GM18951 (cell line): ENCODE data around the gene AFF3.

ENCODE experiments used
- POLR2A ChIP-seq: IDR thresholded peaks from 4 replicates; pipeline ENCODE4 v1.6.1; 2011; ENCODE audit warnings: mild to moderate bottlenecking; ENCODE audit not compliant: insufficient read length, insufficient read depth; ENCODE audit errors: extremely low read depth
- in situ Hi-C: fragments of 300-500 bp; cut with MboI; formaldehyde crosslinking; loops from one replicate; pipeline ENCODE4 v1.12.0; 2022; ENCODE audit warnings: low sequenced_read_pairs, mixed read lengths, inconsistent platforms; ENCODE audit not compliant: unreplicated experiment

The AFF3 gene

DNA sequence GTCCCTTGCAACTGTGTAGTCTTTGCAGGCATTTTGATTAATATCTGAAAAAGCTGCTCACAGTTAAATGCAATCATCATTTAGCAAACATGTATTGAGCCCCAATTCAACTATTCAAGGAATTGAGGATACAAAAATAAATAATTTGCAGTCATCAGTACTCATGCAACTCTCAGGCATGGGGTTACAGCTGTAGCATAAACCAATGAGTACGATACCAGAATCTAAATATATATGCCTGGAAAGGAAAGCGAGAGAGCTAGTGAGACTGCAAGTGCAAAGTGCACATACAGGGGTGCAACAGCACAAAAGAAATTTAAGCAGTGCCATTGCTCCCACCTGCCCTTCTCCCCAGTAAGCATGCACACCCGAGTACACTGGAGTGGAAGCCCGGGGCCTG is 216.4 kb downstream of the AFF3 start:
- TF ChIP-seq POLR2A = no peak

DNA sequence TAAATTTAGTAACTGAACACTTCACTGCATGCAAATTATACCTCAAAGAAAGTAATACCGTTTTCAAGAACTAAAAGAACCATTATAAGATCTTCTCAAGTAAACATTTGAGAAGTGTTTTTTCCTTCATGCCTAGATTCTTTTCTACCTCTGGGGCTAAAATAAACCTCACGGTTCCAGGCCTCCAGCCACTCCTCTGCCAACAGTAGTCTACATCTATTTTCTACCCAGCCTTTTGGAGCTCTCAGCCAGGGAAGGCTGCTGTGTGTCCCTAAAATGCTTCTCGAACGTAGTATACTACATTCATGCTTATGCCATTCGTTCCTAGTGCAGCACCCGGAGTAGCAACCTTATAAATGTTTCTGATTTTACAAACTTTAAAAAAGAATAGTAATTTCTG is 219.7 kb downstream of the AFF3 start:
- in situ Hi-C loops = no loop called here
- TF ChIP-seq POLR2A = no peak

More for the DNA sequence above, 216.4 kb downstream of the AFF3 start:
- in situ Hi-C loops = no loop called here

DNA sequence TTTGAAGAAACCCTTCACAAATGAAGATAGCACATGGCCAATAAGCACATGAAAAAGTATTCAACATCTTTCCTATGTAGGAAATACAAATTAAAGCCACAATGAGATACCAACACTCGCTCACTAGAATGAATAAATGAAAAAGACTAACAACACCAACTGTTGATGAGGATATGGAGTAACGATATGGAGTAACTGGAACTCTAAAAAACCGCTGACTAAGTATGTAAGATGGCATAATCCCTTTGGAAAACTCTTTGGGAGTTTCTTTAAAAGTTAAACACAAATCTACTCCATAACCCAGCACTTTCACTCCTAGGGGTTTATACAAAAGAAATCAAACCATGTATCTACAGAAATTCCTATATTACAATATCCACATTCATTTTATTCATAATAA is 220.5 kb downstream of the AFF3 start:
- in situ Hi-C loops = no loop called here
- no peak for TF ChIP-seq POLR2A

DNA sequence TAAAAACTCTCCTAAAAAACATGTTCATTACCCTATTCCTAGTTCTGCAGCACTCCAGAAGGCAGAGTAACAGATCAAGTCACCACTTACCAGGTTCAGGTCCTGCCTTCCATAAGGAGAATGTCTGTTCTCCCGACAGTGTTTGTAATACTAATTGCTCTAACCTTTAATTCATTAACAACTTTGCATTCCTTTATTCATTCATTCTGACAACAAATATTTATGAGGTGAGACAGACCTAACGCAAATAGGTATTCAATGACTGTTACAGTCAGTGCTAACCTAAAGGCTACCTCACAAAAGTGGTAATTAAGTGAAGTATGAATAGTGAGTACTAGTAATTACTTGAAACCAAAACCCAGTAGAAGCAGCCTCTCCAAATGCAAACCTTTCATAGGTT is 224.0 kb downstream of the AFF3 start:
- no peak for TF ChIP-seq POLR2A
- in situ Hi-C loops = no loop called here

DNA sequence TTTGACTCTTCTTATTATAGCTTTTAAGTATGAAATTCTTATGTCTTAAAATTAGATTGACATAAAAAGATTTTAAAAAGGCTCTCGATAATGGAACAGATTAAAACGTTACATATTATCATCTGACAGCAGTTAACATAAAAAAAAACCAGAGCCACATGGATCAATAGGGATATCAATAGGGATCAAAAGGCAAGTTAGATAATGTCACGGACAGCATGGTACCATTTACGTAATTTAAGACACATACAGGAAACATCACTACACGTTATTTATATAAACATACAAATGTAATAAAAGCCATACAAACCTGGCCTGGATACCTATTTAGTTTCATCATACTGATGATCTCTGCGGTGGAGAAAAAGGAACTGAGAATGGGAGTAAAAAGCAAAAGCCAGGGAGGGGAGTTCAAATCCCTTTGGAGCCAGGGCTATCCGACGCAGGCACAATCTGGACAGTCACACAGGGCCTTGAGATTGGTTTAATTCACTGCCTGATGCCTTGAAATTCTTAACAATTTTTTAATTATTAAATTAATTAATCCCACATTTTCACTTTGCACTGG is 227.2 kb downstream of the AFF3 start:
- no peak for TF ChIP-seq POLR2A
- in situ Hi-C loops = no loop called here

DNA sequence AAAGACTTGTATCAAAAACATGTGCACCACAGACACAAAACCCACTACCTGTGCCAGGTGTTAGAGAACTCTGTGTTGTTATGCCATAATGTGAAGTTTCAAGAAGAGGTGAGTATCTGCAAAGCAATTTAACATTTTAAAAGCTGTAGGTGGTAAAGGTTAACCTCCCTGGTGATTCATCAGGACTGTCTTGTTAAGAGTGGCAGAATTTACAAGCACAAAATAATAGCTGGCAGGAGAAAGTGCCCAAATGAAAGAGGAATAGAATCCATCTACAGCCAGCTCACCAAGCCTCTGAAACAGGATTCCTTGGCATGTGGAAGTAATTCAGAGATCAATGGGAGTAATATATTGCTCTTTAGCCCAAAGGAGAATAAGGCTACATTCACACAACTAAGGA is 230.7 kb downstream of the AFF3 start:
- in situ Hi-C loops = no loop called here

DNA sequence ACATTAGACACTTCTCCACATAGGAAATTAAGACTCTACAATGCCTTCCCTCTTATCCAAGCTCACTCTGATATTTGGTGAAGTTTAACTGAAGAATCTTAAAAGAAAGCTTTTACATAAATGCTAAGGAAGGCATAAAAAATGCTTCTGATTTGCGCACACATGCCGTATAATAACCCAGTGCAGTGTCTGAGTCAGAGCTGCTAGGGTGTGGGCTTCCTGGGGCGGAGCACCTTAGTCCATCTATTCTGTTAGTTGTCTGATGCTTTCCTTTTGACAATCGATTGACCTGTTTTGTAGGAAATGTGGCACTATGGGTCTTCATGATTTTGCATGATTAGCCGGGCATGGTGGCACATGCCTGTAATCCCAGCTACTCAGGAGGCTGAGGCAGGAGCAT is 231.5 kb downstream of the AFF3 start:
- in situ Hi-C loops = no loop called here
- no peak for TF ChIP-seq POLR2A

More for the DNA sequence above, 230.7 kb downstream of the AFF3 start:
- no peak for TF ChIP-seq POLR2A

DNA sequence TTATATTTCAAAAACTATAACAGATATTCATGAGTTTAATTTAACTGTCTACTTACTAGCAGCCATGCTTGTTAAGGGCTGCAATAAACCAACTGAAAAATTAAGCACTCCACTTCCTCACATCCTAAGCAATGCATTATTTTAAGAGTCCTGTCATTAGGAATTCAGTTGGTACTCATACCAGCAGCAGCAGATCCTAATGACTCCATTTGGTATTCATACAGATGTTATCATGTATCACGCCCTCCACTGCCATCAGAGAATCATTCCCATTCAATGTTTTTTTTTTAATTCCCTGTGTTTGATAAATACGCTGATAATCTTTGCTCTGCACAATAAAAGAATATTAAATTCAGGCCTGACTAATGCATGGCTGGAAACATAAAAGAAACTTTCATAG is 236.8 kb downstream of the AFF3 start:
- TF ChIP-seq POLR2A = no peak
- in situ Hi-C loops = no loop called here

DNA sequence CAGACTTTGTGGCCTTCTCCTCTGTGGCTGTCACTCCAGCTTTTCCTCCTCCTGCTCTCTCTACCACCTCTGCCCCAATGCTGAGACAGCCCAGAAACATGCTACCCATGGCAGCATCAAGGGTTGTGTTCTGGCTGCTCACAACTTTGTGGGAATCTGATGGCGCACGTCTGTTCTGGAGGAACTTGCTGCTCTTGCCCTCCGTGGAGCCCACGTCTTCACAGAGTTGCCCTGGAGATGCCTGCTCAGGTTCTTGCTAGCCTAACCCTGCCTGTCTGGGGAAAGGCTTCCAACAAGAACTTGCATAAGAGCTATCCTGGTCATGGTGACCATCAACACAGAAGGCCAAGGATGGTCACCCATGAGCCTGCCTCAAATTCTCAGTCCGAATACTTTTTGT is 237.4 kb downstream of the AFF3 start:
- in situ Hi-C loops = no loop called here
- no peak for TF ChIP-seq POLR2A

DNA sequence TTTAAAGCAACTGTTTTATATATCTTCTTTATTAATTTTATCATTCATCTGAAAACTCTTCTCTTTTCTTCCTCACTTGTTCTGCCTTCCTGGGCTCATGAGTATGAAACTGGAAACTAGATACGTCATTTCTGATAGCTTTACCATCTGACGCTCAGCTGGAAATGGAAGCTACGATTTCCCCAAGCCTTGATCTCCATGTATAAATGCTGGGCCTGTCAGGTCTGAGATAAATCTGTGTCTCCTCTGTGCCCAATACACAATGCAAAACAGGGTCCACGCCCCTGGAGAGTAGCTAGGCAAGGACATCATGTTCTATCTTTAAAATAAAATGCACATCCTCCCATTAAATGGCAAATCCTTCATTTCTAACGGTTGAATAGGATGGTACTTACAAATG is 238.4 kb downstream of the AFF3 start:
- in situ Hi-C loops = no loop called here
- no peak for TF ChIP-seq POLR2A

DNA sequence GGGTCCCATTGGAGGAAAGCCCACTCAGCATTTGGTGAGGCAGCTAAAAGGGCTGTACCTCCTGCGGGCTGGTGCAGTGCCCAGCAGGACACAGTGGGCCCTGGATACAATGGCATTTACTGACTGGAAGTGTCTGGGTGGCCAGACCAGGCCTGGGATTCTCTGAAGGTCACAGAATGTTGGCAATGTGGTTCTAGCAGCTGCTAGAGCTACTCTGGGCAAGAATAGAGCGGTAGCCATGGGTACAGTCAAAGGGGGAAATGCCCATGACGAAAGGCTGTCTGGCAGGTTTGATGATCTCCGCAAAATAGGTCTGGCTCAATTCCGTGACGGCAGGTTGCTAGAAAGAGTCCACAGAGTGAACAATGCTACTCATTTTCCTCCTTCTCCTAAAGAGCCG is 241.8 kb downstream of the AFF3 start:
- in situ Hi-C loops = no loop called here

DNA sequence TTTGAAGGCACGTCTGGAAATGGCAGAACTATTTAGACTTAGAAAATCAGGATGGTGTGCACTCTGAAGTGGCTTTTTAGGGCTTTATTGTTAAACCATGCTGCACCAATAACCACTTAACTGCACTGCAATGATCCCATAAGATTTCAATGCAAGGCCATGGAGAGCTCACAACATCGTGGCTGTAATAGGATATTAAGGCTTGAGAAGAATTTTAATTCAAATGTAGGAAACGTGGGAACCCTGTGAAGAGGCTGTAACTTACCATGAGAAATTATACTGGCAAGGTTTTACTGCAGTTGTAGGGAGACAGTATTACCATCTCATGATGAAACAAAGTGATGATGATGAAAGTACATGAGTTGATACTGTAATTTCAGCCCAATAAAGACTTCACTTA is 242.5 kb downstream of the AFF3 start:
- TF ChIP-seq POLR2A = no peak
- in situ Hi-C loops = no loop called here

More for the DNA sequence above, 241.8 kb downstream of the AFF3 start:
- no peak for TF ChIP-seq POLR2A

DNA sequence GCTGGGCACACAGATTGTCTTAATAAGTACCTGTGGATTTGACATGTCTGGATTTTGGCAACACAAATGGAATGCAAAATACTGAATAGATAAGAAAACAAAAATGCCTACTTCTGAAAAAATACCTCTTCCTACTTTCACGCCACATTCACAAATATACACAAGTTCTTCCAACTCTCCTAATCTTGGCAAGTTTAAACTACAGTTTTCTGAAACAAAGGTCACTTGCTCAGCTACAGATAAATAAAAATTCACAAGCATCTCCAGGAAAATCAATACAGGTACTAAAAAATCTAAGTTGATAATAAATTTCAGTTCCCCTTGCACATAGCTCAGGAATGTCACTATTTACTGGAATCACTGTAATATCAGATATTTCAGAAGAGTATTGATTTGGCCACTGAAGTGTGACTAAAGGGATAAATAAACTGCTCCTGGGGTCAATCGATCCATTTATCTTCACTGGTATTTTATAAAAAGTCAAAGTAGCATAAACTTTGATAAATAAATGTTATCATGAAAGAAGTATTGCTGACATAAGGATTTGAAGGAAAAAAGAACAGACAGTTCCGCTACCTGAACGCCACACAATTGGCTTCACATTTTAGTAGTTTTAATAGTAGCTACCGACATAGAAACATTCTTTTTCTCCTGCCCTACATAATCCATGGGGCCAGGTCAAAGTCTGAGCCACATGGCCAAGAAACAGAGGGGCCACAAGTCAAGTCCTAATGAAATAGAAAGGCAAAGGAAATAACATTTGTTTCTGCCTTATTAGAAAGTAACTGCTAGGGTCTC is 243.1 kb downstream of the AFF3 start:
- in situ Hi-C loops = no loop called here
- TF ChIP-seq POLR2A = no peak

DNA sequence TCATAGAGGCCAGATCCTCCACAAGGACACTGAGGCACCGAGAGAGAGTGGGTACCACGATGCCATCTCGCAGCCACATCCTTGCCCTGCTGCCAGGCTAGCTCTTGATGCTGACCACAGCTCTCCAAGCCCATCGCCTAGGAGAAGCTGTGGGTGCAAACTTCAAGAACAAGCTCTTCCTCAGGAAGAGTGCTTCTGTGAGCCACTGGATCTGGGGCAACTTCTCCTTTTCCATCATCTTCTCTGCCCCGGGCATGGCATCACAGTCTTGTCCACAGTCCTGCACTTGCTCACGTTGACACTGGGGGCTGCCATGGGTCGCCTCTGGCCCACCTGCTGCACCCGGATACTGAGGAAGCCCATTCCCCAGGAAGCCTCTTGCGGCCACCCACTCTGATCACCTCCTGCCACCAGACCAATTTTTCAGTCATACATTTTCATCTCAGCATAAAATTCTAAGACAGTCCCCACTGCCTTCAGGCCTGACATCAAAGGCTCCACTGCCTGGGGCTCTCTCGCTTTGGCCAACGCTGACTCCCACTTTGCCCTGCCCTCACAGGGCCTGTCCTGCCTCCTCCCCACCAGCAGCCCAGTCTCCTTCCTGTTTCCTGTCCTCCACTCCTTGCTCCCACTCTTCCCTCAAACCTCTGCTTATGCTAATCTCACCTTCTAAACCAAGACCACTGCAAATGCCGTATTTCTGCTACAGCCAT is 243.9 kb downstream of the AFF3 start:
- in situ Hi-C loops = no loop called here

More for the DNA sequence above, 243.9 kb downstream of the AFF3 start:
- TF ChIP-seq POLR2A = no peak
